Suprapubic skin (tissue), 3 donors: ENCODE data around the gene NPFF.

Experiments used
- CTCF ChIP-seq, 2 donors: fragments of 200-600 bp in 1 of 2; fragments of 450-650 bp in 1 of 2; sonication (generic) in 1 of 2; IDR thresholded peaks; one replicate each; pipeline ENCODE4 v1.5.1; 2016 to 2019; ENCODE audit warnings: antibody characterized with exemption in 2 of 2, mild to moderate bottlenecking in 1 of 2, moderate library complexity in 1 of 2
- POLR2A ChIP-seq, 2 donors: fragments of 450-650 bp; IDR thresholded peaks; one replicate each; pipeline ENCODE4 v1.6.1; 2017; ENCODE audit warnings: antibody characterized with exemption in 2 of 2, mild to moderate bottlenecking in 2 of 2, moderate library complexity in 2 of 2

- TF ChIP-seq CTCF (IDR thresholded peaks at IDR 0.05) (no peak), POLR2A (IDR thresholded peaks at IDR 0.05) (no peak)
These were observed 24.6 kb downstream of the NPFF start for GRCh38 chr12:53482626-53483168.
